Stimulated activated CD4-positive, alpha-beta T cell treated with anti-CD3 and anti-CD28 coated beads, Interleukin-12 subunit alpha, Interleukin-12 subunit beta, amount 100 ng/mL, for 48 hours (primary cell): ENCODE results near the gene FCMR.

Experiments
- DNase-seq, 3 donors: peaks; one replicate each; pipeline ENCODE4 v3.0.0-alpha.2; 2020; ENCODE audit warnings: low read depth in 2 of 3, low spot score in 1 of 3

Gene FCMR

DNA sequence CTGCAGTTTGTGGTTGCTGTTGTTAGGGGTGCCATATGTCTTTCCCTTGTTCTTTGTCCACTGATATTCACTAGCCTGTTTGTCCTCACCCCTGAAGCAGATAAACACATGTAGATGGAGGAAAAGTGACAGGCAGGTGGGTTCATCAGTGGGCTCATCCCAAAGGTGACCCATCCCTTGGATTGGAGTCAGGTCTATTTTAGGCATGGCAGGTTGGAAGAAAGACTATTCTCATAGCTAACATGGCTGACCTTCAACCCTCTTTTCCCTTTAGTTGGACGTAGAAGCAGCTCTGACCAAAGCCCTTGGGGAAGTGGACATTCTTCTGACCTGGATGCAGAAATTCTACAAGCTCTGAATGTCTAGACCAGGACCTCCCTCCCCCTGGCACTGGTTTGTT lies 19.0 kb downstream of the FCMR start:
- no peak for DNase-seq

DNA sequence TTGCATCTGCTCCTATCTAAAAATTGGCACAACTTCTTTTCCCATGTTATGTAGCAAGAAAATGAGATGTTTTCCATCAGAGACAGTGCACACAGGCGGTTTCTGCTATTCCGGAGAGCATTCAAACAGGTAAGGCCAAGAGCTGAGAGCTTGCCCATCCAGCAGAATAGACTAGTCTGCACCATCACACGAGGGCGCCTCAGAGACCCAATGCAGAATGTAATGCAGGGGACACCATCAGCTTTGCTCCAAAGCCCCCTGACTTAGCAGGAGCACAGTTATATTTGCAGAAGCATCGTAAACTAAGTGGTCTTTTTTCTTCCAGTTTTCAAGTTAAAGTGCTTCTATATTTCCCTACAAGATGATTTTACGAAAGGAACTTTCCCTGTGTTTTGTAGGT lies 19.8 kb downstream of the FCMR start:
- no peak for DNase-seq

DNA sequence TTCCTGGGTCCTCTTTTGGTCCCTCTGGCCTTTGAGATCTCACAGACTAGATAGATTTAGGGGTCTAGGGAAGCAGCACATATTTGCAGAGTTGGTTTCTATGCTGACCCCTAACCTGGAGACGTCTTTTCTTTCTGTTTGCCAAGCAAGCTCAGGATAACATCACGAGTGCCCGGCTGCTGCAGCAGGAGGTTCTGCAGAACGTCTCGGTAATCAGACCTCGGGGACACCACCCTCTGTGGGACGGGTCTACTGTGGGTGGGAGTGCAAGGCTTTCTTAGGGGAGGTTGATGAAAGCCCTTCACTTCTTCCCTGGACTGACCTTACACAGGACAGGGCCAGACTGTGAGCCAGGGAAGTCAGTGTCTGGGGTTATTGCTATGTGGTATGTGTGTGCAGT lies 21.6 kb downstream of the FCMR start:
- DNase-seq, result no peak

DNA sequence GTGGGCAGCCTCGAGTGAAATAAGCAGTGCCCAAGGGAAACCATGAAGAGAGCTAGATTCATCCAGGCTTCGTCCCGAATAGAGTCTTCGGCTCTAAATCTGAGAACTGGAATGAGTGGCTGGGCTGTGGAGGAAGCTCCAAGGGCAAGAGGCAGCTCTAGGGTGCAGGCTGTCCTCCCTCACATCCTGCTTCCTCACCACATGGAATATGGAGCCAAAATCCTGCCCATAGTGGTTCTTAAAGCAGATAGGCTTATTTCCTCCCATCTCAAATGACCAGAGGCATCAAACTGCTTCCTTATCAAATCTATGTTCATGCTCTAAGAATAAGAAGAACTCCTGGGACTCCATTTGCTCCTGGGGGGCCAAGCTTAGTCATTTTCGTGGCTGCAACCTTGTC lies 22.0 kb downstream of the FCMR start:
- no peak for DNase-seq

DNA sequence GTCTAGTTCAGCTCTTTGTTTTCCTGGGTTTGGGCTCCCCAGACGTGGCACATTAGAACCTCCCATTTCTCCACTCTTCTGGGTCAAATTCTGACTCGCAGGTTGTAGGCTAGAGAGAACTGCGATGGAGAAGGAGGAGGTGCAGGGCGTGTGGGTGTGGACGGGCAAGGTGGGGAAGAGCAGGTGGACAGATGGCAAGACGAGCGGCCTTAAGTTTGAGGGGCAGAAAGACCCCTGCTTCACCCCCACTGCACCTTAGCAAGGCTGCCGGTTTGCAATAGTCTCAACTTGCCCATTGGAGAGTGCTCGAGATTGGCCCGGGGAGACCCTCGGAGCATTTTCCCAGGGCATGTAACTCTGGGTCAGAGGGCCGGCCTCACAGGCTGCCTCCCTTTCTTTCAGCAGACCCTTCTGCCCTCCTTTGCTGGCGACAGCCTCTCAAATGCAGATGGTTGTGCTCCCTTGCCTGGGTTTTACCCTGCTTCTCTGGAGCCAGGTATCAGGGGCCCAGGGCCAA lies 22.8 kb downstream of the FCMR start:
- DNase-seq, result no peak

DNA sequence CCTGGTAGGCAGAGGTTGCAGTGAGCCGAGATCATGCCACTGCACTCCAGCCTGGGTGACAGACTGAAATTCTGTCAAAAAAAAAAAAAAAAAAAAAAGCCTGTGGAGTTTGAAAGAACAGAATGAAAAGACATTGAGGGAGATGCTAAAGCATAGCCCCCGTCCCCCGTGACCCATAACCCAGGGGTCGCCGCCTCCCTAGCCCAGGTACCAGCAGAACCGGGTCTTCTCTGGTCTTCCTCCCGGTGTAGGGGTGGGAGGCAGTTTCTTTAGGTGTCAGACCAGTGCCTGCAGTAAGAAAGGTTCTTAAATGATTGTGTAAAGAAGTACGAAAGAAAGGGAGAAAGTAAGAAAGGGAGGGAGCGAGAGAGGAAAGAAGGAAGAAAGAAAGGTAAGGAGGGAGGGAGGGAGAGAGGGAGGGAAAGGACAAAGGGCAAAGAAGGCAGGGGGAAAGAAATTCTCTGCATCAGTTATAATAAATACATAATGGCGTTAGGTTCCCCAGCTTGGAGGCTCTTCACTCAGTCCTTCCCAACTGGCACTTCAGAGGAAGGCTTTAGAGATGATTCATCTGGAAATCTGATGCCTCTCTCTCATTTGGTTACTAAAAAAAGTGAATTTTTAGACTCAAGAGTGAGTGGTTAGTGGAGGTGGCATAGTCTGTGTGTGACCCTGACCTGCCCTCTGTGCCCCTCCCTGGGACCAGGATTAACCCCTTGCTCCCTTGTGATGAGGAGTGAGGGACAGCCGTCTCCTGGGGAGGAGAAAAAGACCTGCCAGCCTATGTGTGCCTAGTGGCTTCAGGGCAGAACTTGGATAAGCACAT lies 23.4 kb downstream of the FCMR start:
- no peak for DNase-seq

DNA sequence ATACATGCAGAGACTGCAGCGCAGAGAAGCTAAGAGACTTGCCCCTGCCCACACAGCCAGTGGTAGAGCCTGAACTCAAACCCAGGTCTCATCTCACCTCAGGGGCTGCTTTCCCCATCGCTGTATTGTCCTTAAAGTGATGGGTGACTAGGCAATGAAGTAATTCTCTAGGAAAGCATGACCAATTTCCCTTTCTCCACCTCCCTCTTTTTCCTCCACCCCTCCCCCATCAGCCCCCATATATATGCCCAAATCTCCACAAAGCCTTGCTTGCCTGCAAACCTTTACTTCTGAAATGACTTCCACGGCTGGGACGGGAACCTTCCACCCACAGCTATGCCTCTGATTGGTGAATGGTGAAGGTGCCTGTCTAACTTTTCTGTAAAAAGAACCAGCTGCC lies 24.6 kb downstream of the FCMR start, which contains the start of gene IL24:
Gene IL24, plus strand, starts transcription at position 269 of the 400 bp plus-strand sequence. CDS start 390 bp downstream, outside the sequence.
- peak; percentile 72 to 80 (median 73) for DNase-seq

DNA sequence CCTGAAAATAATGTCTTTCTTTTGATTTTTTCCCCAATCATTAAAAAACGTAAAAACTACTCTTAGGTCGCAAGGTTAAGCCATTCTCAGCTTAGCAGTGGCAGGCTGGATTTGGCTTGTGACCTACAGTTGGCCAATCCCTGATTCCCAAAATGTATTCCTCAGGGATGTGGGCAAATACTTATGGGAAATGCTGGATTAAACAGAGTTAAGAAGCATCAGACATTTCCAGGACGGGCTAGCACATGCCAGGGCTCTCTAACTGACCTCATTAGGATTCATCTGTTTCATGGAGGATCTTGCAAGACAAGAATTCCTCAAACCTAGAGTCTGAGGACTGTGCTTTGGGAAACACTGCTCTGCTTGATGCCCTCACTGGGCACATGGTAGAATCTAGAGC lies 25.5 kb downstream of the FCMR start:
- DNase-seq, result no peak

DNA sequence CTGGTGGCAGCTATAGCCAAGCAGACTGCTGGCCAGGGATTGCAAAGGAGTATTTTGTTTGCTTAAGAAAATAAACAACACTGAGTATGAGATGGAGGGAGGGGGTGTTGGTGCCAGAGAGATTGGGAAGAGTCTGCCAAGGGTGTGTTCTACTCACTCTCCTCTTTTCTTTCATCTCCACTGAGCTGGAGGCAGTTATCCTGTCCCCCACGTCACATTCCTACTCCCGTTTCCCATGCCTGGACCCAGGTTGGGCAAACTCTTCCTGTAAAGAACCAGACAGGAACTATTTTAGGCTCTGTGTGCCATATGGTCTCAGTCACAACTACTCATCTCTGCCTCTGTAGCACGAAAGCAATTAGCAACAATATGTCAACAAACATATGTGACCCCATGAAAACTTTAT lies 25.9 kb downstream of the FCMR start:
- no peak for DNase-seq

DNA sequence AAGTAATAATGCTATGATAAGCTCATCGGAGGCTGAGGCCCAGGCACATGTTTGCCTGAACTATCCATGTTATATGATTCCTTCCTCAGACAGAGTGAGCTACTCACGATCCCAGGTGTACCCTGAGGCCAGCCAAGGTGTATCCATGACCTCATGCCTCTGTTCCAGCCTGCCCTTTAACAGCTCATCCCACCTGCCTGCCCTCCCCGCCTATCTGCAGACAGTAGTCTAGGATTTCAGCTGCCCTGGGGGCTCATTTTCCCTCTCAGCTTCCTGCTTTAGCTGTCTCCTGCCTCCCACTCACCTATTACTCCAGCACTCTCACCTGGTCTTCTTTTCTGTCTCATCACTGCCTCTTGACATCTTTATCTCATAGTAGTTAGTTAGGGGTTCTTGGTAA lies 26.4 kb downstream of the FCMR start:
- no peak for DNase-seq

DNA sequence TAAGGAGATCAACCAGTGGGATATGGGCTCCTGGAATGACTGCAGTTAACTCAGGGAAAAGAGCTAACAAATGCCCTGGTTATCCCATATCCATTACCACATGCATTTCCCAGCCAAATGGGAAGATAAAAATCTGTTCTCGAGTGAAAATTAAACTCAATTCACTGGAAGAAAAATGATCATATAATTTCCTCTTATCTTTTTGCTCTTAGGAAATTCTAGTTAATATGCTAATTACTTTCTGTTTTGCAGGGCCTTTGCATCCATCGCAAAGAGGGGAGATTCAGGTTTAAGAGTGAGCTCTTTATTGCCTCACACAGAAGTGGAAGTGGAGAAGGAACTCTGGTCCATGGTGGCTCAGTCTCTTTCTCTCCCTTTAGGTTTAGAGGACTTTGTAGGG lies 28.4 kb downstream of the FCMR start:
- DNase-seq, result no peak

DNA sequence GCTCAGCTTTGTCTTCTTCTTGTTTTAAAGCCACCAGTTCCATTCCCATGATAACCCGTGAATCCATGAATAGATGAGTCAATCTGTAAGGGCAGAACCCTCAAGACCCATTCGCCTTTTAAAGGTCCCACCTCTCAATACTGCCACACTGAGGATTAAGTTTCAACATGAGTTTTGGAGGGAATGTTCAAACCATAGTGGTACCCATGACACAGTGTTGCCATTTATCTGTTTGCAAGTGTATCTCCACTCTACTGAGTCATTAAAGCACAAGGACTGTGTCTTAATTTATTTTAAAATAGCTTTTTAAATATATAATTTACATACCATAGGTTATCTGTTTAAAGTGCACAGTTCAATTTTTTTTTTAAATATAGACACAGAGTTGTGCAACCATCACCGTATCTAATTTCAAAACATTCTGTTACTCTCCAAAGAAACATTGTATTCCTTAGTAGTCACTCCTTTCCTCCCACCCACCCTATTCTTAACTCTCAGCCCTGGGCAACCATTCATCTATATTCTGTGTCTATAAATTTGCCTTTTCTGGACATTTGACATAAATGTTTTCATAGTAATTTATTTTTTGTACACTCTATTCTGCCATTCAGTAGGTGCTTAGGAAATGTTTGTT lies 29.3 kb downstream of the FCMR start:
- DNase-seq, result no peak

DNA sequence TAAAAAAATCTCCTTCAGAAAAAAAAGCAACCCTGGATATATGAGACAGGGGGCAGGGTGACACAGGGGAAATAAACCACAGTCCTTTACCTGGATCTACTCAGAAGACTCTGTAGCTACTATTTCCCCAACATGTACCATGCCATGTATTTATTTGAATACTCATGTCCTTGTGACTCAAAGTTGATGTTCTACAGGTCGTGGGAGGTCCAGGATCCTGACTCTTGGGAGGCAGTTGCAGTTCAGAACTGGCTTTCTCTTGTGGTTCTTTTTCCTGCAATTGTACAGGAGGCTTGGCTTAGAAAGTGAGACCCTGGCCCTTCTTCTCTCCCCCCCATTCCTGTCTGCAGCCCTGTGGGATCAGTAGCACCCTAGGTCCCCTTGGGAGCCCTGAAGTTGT lies 30.3 kb downstream of the FCMR start:
- no peak for DNase-seq

DNA sequence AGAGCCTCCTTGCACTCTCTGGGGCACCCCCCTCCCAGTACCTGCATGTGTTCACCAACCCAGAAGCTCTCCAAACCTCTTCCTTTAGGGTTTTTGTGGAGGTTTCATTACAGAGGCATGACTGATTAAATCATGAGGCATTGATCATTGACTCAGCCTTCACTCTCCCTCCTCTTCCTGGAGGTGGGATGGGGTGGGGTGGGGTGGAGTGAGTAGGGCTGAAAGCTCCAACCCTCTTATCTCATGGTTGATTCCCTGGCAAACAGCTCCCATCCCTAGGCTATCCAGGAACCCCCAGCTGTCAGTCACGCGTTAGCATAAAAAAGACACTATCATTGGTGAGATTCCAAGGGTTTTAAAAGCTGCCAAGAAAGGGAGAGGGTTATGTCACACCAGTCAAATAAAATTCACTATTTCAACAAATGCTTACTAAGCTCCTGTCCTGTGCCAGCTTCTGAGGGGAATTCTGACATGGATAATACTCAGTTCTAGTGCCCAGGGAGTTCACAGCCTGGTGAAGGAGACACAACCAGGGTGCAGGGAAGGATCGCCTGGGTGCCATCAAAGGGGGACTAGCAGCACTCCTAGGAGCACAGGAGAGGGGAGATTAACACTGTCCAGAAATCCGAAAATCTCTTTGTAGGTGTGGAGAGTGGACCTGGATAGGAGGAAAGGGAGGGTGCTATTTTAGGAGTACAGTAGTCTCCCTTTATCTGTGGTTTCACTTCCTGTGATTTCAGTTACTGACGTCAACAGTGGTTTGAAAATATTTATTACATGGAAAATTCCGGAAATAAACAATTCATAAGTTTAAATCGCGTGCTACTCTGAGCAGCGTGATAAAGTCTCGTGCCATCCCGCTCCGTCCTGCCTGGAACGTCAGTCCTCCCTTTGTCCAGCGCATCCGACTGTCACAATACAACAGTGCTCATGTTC lies 31.3 kb downstream of the FCMR start:
- no peak for DNase-seq

DNA sequence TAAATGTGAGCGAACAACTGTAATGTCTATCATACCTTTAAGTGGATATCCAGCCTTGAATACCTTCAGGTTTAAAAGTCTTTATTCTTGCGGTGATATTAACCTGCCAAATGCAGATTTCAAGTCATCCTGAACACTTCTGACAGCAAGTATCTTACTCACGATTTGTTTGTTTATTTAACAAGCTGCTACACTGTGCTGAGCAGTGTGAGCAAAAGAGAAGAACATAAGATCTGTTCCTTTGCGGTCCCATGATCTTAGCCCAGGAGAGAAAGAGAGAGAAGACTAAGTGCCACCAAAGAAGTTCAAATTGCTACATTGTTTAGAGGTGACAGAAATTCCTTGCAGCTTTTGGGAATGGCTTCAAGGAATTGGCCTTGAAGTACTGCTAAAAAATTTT lies 34.0 kb downstream of the FCMR start:
- DNase-seq, result no peak

DNA sequence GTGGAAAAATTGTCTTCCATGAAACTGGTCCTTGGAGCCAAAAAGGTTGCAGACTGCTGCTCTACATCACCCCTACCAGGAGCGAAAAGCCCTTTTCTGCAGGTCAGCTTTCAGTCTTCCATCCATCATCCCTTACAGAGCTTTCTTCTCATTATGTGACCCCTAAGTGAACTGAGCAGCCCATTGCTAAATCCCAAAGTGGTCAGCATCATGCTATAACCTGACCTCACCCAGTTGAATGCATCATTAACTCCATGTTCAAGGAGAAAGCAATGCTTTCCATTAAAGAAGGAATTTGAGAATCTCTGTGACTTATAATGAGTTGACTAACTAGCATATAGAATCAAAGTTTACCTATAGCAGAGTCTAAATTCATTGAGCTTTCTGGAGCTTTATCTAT lies 34.9 kb downstream of the FCMR start:
- DNase-seq, result no peak

DNA sequence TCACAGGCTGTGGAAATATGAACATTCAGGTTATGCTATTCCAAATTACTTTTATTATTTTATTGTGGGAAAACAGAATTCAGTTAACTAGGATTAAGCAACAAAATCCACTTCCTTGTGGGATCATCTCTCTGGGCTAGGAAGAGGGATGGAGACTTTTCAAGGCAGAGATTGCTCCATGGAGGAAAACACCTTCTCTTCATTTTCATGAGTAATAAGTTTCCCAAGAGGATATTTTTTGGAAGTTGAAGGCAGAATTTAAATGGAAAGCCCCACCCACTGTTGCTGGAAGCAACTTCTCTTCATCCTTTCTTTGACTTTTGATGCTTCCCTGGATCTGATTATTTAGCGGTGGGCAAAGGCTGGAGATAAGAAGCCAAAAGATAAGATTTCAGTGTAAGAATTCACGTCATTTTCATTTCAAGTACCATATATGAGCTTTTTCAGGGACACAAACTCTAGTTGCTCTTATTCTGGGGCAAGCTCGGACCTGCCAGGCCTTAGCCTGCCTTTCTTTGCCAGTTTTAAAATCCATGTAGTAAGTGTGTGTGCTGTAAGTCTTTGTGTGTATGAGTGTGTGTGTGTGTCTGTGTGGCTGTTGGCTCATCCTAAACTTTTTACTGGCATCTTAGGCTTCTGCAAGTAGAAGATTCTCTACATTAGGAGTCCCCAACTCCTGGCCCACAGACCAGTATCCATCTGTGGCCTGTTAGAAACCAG lies 36.2 kb downstream of the FCMR start:
- no peak for DNase-seq

DNA sequence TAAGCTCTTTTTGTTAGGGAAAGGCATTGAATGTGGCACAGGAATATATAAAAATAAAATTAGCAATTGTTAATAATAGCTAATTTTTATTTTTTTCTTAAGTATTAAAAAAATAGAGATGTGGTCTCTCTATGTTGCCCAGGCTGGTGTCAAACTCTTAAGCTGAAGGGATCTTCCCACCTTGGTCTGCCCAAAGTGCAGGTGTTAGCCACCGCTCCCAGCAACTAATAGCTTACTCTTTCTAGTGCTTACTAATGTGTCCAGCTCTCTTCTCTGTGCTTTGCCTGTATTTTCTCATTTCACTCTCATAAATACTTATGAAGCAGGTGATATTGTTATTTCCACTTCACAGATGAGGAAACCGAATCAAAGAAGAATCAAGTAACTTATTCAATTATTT lies 37.9 kb downstream of the FCMR start:
- DNase-seq, result no peak

DNA sequence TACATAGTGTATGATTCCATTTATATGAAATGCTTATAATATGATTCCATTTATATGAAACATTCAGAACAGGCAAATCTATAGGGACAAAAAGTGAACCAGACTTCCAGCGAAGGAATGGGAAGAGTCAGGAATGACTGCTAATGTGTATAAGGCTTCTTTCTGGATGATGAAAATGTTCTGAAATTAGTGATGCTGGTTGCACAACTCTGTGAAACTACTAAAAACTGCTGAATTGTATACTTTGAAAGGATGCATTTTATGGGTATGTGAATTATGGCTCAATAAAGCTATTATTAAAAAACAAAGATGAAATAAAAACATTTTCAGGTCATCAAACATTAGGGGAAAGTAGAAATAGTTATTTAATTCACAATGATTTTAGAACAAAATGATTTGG lies 38.6 kb downstream of the FCMR start:
- DNase-seq, result no peak

DNA sequence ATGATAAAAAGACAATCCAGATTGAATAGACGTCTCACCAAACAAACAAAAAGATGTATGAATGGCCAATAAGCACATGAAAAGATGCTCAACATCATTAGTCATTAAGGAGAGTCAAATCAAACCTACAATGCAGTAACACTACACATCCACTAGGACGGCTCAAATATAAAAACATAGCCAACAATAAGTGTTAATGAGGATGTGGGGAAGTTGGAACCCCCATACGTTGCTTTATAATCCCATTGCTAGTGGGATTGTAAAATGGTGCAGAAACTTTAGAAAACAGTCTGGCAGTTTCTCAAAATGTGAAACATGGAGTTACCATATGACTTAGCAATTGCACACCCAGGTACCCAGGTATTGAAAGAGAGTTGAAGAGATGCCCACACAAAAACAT lies 39.2 kb downstream of the FCMR start:
- no peak for DNase-seq

DNA sequence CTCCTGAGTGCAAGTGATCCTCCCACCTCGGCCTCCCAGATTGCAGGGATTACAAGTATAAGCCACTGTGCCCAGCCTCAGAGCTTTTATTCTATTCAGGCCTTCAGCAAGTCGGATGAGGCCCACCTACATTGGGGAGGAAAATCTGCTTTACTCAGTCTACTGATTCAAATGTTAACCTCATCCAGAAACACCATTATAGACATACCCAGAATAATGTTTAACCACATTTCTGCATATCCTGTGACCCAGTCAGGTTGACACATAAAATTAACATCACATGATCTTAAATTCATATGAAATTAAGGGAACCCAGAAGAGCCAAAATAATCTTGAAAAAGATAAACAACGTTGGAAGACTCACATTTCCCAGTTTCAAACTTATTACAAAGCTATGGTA lies 41.4 kb downstream of the FCMR start:
- DNase-seq, result no peak
